ENCODE data around the gene MRPS26. TPM values are rescaled to one million over a fixed set of nuclear protein-coding genes. Genes with fewer than 3 reads are reported as not detected.

Gene MRPS26
- total RNA-seq, 6 donors from 2014 or later: 36.7 to 65.5 (median 51.4) TPM

DNA sequence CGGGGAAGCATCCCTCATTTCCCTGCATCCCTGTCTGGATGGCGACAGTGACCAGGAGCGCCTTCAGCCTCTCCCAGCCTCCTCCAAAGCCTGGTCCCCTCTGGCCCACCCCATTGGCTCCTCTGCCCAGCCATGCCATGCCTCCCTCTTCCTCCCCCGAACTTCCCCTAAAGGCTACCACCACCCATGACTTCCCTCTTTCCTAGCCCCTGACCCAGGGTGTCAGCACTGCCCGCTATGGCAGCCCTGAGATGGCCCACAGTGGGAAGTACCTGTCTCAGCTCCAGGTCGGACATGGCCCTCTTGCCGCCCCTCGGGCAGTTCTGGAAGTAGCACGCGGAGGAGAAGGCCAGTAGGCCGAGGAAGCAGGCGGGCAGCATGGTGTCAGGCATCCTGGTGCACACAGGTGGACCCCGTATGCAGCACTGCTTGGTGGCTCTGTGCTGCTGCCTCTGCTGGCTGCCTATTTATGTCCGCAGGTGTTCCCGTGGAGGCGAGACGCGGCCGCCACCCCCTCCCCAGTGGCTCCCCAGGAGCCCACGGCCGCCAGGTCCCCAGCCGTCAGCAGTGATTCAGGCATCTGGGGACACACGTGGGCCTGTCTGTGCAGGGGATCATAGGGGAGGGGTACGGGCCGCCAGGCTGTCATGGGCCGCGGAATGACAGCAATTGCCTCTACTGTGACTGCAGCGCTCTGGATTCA, 38.6 kb downstream of the MRPS26 start, which contains the start of gene AVP:
Gene AVP, minus strand, starts transcription at position 442 of the 703 bp plus-strand sequence. Its CDS starts 50 bp downstream, at position 392.
- no peaks in the 10 kb centered on the region for H3K36me3 ChIP-seq
- peak in 1 of 2 donors; percentile 68 for DNase-seq
- H3K4me3 ChIP-seq: no peak within 1 kb of the TSS
- ATAC-seq (ENCODE audit: low FRiP score in 2 of 2): no peak
- WGBS, 2 donors: 76 to 87% methylated on average over 18 to 19 of the region's 28 CpGs
- H3K4me1 ChIP-seq: peaks cover 9 to 17% (median 13%) of the 10 kb centered on the region in 4 donors
- H3K27me3 ChIP-seq: peaks cover 0 to 32% (median 17%) of the 10 kb centered on the region in 4 donors
- H3K9me3 ChIP-seq: no peaks in the 10 kb centered on the region
- no peak for TF ChIP-seq POLR2AphosphoS5 (IDR thresholded peaks at IDR 0.05)
- no peak for TF ChIP-seq POLR2A (IDR thresholded peaks at IDR 0.05)
- TF ChIP-seq, protein P1, sequence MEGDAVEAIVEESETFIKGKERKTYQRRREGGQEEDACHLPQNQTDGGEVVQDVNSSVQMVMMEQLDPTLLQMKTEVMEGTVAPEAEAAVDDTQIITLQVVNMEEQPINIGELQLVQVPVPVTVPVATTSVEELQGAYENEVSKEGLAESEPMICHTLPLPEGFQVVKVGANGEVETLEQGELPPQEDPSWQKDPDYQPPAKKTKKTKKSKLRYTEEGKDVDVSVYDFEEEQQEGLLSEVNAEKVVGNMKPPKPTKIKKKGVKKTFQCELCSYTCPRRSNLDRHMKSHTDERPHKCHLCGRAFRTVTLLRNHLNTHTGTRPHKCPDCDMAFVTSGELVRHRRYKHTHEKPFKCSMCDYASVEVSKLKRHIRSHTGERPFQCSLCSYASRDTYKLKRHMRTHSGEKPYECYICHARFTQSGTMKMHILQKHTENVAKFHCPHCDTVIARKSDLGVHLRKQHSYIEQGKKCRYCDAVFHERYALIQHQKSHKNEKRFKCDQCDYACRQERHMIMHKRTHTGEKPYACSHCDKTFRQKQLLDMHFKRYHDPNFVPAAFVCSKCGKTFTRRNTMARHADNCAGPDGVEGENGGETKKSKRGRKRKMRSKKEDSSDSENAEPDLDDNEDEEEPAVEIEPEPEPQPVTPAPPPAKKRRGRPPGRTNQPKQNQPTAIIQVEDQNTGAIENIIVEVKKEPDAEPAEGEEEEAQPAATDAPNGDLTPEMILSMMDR (IDR thresholded peaks at IDR 0.05): no peak
- no peak for TF ChIP-seq EP300 (IDR thresholded peaks at IDR 0.05)
- no peak within 1 kb of the TSS for H3K27ac ChIP-seq

- Histone ChIP-seq H3K9me3 (no peaks in the 10 kb centered on the region), H3K4me1 (peaks cover 9 to 17% (median 13%) of the 10 kb centered on the region in 4 donors), H3K4me3 (no peak overlapping the region), H3K36me3 (no peaks in the 10 kb centered on the region), H3K27me3 (peaks cover 0 to 32% (median 17%) of the 10 kb centered on the region in 4 donors), H3K27ac (no peak overlapping the region)
- 82 to 89% methylated on average over 7 of the region's 7 CpGs for WGBS, 2 donors
- DNase-seq: no peak
- TF ChIP-seq EP300 (IDR thresholded peaks at IDR 0.05): no peak
- TF ChIP-seq, protein P1 (IDR thresholded peaks at IDR 0.05): no peak
- no peak for TF ChIP-seq POLR2AphosphoS5 (IDR thresholded peaks at IDR 0.05)
- TF ChIP-seq POLR2A (IDR thresholded peaks at IDR 0.05): no peak
- no peak for ATAC-seq (ENCODE audit: low FRiP score in 2 of 2)
These were observed 39.1 kb downstream of the MRPS26 start for GRCh38 chr20:3084986-3085360.

GRCh38 chr20:3085571-3086072, 39.8 kb downstream of the MRPS26 start:
- H3K9me3 ChIP-seq: no peaks in the 10 kb centered on the region
- H3K4me1 ChIP-seq: peaks cover 9 to 17% (median 13%) of the 10 kb centered on the region in 4 donors
- peaks cover 0 to 32% (median 17%) of the 10 kb centered on the region in 4 donors for H3K27me3 ChIP-seq
- ATAC-seq (ENCODE audit: low FRiP score in 2 of 2) (no peak), DNase-seq (peak in 1 of 2 donors; percentile 36)
- WGBS, 2 donors: 87 to 94% methylated on average over 3 to 8 of the region's 8 CpGs
- H3K27ac ChIP-seq: no peak overlapping the region
- TF ChIP-seq, protein P1 (IDR thresholded peaks at IDR 0.05): no peak
- no peak for TF ChIP-seq EP300 (IDR thresholded peaks at IDR 0.05)
- TF ChIP-seq POLR2A (IDR thresholded peaks at IDR 0.05): no peak
- TF ChIP-seq POLR2AphosphoS5 (IDR thresholded peaks at IDR 0.05): no peak
- H3K36me3 ChIP-seq: no peaks in the 10 kb centered on the region
- H3K4me3 ChIP-seq: no peak overlapping the region

DNA sequence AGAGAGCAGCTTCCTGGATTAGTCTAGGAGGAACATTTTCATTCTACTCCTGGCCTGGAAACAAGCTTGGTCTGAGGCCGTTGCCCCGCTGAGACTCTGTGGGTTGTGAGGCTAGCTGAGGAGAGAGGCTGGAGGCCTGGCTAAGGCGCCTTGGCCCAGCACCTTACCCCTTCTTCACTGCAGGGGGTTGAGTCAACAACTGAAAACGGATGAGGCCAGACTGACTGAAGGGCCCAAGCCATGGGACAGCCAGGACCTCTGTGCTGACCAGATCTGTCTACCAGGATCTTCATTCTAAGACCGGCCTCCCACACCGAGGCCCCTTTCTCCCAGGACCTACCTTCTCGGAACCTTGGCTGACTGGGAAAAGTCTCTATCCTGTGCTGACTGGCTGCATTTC, 42.2 kb downstream of the MRPS26 start:
- 81 to 90% methylated on average over 6 to 7 of the region's 7 CpGs for WGBS, 2 donors
- H3K36me3 ChIP-seq: no peaks in the 10 kb centered on the region
- DNase-seq (no peak), ATAC-seq (ENCODE audit: low FRiP score in 2 of 2) (no peak)
- H3K27me3 ChIP-seq: peaks cover 0 to 30% (median 12%) of the 10 kb centered on the region in 4 donors
- TF ChIP-seq EP300 (IDR thresholded peaks at IDR 0.05) (no peak), POLR2A (IDR thresholded peaks at IDR 0.05) (no peak), POLR2AphosphoS5 (IDR thresholded peaks at IDR 0.05) (no peak)
- TF ChIP-seq, protein P1 (IDR thresholded peaks at IDR 0.05): no peak
- no peak overlapping the region for H3K4me3 ChIP-seq
- no peak overlapping the region for H3K27ac ChIP-seq
- H3K4me1 ChIP-seq: peaks cover under 1 to 16% (median 10%) of the 10 kb centered on the region in 4 donors
- no peaks in the 10 kb centered on the region for H3K9me3 ChIP-seq
